HG03378 (cell line): ENCODE results near the gene RDH13.

Source experiments
- ATAC-seq: cut with Tn5 transposase; IDR thresholded peaks from one replicate; pipeline ENCODE4 v1.9.1; 2021; ENCODE audit warnings: mild to moderate bottlenecking, moderate library complexity; ENCODE audit not compliant: unreplicated experiment

The RDH13 gene

DNA sequence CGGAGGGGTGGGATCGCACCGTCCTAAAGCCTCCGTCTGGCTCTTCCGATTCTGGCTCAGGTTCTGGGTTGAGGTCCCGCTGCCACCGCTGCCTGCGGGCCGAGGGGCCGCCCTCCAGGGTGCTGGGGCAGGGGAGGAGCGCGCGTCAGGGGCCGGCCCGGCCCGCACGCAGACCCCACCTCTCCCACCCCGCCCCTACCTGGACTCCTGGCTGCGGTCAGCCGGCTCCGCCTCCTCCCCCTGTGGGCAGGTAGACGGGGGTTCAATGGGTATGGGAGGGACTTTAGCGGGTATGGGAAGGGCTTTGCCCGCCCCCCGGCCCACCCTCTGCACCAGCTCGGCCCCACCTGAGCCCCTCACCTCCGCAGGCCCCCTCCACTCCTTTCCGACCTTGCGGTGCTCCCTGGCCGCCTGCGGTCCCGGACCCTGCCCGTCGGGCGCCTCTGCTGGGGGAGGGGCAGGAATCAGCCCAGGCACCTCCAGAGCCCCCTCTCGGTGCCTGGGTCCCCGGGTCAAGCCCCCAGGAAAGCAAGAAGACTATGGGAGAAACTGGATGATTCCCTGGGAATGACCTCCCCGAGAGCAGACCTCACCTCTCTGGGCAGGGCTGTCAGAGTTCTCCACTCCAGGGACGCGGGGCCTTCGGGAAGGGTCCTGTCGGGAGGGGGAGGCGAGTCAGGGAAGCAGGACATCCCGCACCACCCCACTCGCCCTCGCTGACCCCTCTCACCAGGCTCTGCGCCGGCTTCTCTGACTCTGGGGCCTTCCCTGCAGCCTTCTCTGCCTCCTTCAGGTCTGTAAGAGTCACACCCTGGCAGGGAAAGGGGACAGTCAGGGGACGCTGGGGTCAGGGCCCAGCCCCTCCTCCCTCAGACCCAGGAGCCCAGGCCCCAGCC is 29.7 kb upstream of the RDH13 start:
- no peak for ATAC-seq

DNA sequence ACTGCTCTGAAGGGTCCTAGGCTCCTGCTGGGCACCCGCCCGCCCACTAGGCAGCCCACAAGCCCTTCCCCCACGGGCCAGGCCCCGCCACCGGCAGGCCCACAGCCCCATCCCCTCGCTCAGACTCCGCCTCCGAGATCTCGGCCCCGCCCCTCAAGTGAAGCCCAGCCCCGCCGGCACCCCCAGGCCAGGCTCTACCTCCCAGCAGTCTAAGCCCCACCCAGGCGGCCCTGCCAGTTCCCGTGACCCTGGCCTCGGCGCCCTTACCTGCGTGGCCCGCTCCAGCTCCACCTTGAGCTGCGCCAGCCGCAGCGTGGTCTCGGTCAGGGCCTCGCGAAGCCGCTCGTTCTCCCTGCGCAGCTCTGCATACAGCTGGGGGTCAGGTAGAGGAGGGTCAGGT is 29.0 kb upstream of the RDH13 start:
- no peak for ATAC-seq

DNA sequence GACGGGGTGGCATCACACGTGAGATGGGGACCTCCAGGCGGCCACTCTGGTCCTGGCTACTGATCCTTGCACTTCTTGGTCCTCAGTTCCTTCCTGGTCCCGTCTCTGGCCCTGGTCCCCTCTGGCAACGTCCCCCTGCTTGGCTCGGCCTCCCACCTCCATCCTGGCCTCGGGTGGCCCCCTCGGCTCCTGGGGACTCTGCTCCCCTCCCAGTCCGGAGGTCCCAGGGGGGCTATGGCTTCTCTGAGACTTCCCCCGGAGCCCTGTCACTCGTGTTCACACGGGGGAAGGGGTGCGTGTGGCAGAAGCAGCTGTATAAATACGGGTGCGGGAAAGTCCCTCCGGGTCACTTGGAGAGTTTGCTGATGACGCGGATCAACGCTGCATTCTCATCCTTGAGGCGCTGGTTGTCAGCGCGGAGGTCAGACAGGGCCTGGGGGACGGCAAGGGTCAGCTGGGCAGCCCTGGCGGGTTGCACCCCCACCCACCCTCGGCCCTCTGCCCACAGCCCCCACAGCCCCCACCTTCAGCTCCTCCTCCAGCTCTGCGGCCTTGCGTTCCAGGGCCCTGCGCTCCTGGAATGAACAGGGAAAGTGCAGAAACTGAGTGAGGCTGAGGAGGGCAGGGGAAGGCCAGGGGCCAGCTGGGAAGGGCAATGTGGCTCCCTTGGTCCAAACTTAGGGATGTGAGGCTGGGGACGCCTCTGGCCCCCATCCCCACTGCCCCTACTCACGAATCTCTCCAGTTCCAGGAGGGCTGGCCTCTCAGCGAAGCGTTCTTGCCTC is 28.4 kb upstream of the RDH13 start:
- ATAC-seq: no peak

DNA sequence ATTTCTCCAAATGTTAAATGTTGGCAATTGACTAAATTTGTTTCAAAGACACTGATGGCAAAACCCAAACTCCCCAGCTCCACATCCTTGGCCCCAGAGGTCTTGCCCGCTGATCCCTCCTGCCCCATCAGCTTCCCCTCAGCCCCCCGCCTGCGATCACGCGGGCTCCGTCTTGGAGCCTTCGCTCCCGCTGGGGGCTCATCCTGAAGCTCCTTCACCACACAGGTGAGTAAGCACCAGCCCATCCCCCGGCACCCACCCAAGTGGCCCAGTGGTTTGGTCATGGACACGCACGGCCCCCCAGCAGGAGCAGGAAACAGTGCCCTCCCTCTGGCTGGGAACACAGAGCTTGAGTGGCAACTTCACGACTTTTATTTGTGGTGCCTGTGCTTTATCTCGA is 27.6 kb upstream of the RDH13 start:
- ATAC-seq: no peak

DNA sequence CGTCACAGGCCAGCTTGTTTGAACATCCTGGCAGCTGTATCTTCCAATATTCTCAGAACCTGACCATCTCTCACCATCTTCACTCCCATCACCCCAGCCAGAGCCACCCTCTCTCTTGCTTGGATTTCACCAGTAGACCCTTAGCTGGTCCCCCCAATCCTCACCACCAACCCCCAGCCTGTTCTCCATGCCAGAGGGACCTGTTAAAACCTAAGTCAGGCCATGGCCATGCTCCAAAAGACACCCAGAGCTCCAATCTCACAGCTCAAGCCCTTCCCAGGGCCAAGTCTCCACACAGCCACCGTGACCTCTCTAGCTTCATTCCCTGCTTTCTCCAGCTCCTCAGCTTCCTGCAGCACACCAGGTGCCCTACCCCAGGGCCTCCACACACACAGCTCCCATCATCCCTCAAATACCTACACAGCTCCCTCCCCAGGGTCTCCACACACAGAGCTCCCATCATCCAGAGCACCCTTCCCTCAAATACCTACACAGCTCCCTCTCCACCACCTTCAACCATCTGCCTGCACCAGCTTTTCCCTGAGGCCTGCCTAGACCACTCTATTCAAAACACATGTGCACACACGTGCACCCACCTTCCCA is 26.5 kb upstream of the RDH13 start:
- ATAC-seq: no peak

DNA sequence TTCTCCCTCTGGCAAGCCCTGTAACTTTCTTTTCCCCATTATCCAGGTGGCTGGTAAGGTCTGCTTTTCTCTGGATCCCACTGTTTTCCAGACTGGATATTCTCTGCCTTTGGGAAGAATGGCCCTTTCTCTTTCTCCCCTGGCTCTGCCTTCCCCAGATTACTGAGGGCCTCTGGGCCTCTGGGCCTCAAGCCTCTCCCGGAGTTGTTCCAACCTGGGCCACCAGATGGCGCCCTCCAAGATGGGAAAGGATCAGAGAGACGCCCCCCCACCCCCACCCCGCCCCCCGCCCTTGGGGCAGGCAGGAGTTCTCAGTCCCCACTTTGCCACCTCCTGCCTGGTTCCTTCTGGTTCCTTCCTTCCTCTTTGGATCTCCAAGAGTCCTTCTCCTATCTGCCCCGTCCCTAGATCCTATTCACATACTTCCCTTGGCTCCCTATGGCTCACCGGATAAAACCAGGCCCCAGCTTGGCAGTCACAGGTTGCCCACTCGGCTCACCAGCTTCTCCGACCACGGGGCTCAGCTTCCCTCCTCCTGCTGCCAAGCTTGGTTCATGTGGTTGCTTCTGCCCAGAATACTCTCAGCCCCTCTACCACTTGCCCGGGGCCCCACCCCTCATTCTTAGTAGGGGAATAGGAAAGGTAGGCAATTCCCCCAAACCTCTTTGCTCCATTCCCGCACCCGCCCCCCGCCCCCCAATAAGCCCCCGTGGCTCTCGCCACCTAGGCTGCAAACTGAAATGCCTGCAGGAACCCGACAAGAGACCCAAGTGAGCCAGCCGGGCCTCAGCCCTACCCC is 25.8 kb upstream of the RDH13 start:
- ATAC-seq: no peak

DNA sequence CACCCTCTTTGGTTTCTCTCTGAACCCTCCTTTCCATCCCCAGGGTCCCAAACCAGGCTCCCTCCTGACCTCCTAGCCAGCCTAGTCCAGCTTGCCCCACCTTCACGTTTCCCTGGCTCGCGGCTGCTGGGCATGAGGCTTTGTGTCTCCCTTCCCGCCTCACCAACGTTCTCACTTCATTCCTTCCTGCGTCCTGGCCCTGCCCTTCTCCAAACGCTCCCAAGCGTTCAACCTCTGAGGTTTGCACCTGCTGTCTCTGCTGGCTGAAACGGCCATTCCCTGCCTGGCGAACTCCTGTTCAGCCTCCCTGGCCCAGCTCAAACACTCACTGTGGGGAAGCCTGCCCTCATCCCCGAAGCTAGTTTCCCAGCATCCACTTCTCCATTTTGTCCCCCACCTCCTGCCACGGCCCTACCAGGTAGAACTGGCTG is 25.1 kb upstream of the RDH13 start:
- no peak for ATAC-seq

DNA sequence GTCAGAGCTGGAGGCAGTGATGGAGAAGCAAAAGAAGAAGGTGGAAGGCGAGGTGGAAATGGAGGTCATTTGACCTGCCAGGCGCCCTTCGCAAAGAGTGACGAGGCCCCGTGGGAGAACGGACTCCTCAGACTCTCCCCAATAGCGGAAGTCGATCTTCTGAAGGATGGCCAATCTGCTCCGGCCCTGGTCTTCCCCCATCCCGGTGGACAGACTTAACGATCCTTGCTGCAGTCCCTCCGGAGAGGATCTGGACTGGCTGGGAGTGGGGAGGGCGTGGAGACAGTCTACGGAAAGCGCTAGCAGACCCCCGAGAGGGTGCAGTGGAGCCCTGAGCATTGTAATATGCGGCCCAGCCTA is 24.6 kb upstream of the RDH13 start:
- ATAC-seq: no peak

DNA sequence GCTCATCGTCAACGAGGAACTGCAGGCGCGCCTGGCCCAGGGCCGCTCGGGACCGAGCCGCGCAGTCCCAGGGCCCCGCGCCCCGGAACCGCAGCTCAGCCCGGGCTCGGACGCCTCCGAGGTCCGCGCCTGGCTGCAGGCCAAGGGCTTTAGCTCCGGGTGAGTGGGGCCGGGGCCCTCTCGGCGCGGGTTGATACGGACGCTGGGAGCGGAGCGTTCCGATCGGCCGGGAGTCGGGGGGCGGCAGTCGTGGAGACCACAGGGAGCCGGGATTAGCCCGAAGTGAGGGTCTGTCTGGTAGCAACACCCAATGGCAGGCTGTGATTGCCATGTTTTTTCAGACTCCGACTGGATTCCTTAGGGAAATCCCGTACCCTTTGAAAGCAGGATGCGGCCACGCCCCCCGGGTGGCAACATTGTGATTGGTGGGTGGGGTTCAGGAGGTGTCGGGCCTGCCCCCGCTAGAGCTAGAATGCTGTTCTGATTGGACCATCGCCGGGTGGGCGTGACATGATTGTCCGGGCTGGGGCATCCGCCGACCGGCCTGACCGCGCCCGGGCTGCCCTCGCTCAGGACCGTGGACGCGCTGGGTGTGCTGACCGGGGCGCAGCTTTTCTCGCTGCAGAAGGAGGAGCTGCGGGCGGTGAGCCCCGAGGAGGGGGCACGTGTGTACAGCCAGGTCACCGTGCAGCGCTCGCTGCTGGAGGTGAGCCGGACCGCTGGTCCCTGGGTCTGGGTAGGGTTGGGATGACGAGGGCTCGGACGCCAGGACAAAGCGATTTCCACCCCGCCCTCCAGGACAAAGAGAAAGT is 24.0 kb upstream of the RDH13 start:
- ATAC-seq: no peak

DNA sequence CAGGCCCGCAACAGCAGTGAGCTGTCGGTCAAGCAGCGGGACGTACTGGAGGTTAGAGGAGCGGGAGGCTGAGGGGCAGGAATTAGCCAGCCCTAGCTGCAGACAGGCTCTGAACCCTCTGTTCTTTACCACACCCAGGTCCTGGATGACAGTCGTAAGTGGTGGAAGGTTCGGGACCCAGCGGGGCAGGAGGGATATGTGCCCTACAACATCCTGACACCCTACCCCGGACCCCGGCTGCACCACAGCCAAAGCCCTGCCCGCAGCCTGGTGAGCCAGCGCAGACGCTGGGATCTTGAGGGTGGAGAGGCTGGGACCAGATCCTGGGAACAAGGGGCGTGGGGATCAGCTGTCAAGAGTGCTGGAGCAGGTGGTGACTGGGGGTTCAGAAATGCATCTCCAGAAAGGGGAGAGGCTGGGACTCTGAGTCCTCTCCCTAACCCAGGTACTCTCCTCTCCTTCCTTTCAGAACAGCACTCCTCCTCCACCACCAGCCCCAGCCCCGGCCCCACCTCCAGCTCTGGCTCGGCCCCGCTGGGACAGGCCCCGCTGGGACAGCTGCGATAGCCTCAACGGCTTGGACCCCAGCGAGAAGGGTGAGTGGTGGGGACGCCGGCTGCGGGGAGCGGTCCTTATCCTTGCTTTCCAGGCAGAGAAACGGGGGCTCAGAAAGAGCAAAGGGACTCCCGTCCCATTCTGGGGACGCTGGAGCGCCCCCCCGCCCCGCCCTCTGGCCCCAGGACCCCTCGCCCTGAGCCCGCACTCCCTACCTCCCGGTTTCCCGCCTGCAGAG is 23.2 kb upstream of the RDH13 start:
- no peak for ATAC-seq

DNA sequence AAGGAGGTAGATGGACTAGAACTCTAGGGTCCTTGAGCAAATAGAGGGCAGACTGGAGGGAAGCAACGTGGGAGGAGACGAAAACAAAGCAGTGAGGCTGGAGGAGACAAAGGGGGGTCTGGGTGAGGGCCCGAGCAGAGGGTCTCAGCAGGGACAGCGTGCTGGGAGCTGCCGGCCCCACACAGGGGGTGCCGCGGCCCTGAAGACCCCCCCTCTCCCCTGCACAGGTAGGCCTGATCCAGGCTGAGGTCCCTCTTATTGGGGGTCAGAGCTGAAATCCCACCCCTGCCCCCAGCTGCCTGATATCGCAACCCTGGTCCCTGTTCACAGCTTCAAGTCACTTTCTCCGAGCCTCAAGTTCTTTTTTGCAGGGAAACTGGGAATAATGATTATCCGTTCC is 21.5 kb upstream of the RDH13 start:
- no peak for ATAC-seq

DNA sequence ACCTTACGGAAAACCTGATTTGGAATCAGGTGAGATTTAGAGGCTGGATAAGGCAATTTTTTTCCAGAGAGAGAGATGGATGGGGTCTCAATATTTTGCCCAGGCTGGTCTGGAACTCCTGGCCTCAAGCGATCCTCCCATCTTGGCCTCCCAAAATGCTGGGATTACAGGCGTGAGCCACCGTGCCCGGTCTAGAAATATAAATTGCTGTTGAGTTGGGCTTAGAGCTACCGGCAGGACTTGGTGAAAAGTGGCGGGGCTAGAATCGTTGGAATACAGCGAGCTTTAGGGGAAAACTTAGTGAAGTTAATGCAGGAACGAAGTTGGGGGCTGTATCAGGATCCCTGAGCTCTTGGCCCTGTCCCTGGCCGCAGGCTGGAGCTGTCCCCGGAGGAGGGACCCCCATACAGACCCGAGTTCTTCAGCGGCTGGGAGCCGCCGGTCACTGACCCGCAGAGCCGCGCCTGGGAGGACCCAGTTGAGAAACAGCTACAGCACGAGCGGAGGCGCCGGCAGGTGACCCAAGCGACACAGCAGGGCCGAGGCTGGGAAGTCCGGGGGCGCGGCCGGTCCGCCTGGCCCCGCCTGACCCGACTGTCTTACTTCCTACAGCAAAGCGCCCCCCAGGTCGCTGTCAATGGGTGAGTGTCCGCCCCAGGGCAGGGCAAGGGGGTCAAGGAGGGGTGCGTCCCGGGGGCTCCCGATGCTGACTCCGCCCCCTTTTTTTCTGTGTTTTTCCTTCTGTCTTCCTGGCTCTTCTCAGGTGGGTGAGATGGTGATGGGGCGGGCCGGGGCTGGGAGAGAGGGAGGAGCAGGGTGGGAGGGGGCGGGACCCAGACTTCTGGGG is 20.3 kb upstream of the RDH13 start:
- no peak for ATAC-seq

DNA sequence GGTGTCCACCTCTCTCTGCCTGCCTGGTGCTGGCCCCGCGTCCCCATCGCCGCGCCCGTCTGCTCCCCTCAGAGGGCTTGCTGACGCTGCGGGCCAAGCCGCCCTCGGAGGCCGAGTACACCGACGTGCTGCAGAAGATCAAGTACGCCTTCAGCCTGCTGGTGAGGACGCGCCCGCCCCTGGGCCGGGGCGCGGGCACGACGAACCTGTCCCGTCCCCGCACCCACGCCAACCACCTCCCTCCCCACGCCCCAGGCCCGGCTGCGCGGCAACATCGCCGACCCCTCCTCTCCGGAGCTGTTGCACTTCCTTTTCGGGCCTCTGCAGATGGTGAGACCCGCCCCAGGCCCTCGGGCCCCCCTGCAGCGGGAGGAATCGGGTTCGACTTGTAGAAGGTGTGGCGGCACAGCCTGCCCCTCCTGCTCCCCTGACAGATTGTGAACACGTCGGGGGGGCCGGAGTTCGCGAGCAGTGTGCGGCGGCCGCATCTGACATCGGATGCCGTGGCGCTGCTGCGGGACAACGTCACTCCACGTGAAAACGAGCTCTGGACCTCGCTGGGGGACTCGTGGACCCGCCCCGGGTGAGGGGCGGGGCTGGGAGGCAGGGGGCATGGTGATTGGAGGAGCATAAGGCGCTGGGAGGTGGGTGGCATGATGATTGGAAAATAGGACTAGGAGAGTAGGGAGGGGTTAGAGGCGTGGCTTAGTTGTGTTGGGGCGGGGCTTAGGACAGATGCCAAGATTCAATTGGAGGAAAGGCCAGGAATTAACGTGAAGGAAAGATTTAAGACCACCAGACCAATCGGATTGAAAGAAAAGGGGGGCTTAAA is 19.3 kb upstream of the RDH13 start:
- no peak for ATAC-seq

DNA sequence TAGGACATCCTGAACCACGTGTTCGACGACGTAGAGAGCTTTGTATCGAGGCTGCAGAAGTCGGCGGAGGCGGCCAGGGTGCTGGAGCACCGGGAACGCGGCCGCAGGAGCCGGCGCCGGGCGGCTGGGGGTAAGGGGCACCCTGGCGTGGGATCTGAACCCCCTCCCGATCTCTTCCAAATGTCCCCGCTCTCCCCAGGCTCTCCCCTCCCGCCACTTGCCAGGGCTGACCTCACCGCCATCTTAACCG is 18.7 kb upstream of the RDH13 start:
- no peak for ATAC-seq

DNA sequence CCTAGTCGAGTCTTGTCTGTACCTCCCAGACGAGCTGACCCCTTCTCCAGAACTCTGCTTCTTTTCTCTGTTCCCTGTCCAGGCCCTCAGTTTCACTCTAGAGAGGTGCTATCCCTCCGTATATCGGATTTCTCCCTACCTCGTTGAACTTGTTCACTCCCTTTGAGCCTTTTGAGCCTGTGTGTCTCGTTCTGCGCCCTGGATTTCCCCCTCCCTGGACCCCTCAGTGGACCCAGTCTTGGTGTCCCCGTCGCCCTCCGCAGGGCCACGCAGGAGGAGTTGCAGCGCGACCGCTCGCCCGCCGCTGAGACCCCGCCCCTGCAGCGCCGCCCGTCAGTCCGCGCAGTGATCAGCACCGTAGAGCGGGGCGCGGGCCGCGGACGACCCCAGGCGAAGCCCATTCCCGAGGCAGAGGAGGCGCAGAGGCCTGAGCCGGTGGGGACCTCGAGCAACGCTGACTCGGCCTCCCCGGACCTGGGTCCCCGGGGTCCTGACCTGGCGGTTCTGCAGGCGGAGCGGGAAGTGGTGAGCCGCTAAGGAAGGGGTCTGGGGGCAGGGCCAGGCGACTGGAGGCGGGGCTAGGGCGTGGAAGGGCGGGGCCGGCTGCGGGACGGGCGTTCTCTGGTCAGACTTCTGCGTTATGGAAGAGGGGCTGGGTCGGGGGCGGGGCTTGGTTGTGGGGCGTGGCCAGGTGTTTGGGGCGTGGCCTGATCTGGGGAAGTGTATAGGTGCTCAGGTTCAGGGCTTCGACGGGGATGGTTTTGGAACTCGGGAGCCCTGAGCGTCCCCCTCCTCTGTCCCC is 18.2 kb upstream of the RDH13 start:
- no peak for ATAC-seq

DNA sequence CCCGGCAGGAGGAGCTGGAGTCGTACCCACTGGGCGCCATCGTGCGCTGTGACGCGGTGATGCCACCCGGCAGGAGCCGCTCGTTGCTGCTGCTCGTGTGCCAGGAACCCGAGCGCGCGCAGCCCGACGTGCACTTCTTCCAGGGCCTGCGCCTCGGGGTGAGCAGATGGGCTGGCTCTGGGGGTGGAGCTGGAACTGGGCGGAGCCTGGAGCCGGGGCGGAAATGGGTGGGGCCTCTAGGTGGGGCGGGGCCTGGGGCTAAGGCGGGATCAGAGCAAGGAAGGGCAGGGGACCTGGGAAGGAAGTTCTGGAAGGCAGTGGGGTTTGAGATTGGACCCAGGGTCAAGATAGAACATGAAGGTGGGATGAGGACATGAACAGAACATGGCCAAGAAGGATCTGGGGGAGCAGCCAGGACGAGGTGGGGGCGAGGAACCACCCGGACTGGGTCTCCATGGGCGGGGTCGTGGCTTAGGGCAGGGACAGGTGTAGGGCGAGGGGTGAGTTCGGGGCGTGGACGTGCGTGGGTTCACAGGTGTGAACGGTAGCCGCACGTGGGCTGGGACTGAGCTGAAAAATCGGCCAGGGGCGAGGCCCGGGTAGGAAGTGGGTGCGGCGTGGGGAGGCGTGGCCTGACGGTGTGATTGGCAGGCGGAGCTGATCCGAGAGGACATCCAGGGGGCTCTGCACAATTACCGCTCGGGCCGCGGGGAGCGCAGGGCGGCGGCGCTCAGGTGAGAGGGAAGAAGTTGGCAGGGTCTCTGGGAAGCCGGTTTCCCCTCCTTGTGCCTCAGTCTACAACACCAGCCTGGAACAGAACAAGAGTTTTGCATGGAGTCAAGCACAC is 17.4 kb upstream of the RDH13 start:
- ATAC-seq: no peak
